ENCODE data around the gene DHX16.

DHX16 gene

DNA sequence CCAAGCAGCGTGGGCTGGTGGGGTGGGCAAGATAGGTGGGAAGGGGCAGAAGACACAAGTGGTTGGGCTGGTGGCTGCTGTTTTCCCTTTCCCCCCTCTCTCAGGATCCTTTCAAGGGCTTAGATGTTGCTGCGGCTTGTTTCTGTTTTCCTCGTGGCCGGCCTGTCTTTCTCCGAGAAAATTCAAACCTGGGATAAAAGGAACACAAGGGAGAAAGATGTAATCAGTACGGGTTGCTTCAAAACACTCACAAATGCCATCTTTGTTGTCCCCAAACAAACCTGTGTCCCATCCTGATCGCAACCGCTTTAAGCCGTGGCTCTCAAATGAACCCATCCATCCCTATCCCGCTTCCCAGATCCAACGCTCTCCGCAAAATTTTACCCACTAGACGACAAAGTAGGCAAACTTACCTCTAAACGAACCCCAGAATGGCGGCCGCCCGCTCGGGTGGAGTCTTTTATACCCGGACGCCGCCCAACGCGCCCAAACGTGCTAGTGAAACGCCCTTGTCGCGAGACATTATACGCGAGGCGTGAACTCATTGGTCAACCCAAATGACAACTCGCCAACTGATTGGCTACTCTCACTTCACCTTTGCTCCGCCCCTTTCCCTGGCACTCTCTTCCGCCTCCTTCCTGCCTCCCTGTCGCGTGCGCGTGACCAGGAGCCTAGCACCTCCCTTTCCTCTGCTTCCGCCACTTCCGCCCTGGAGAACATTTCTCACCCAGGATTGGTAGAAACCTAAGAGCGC is 55.8 kb downstream of the DHX16 start, which contains the start of gene PPP1R10:
Gene PPP1R10 (minus strand): TSS at position 433 of the 754 bp plus-strand sequence. CDS start 7,299 bp downstream, outside the sequence.
- Histone ChIP-seq H3K4me3 (ENCODE audit: low read depth, low read length) (peak within 1 kb of the TSS; percentile 85), H3K4me1 (ENCODE audit: control insufficient read depth in 1 of 2, insufficient read depth in 2 of 2, low read length in 2 of 2) (peaks cover 3 to 6% of the 10 kb centered on the region in 2 experiments), H4K8ac (ENCODE audit: low read depth, low read length) (peak within 1 kb of the TSS; percentile 94), H2BK5ac (ENCODE audit: low read depth, low read length, poor library complexity) (peak within 1 kb of the TSS; percentile 82), H3K79me1 (ENCODE audit: low read length) (peaks cover 16% of the 10 kb centered on the region), H2BK120ac (ENCODE audit: insufficient read depth, low read length, poor library complexity) (peak within 1 kb of the TSS; percentile 68), H3K9ac (ENCODE audit: low read length) (peak within 1 kb of the TSS; percentile 98), H3K23ac (ENCODE audit: low read length) (no peak within 1 kb of the TSS), H3K9me3 (ENCODE audit: insufficient read depth, low read depth, low read length) (no peaks in the 10 kb centered on the region), H3K79me2 (ENCODE audit: control insufficient read depth, insufficient read depth, low read length, poor library complexity) (peaks cover 15% of the 10 kb centered on the region), H3K14ac (ENCODE audit: low read length) (peak within 1 kb of the TSS; percentile 88), H2AFZ (ENCODE audit: insufficient read depth, low read length, poor library complexity) (peak within 1 kb of the TSS; percentile 46), H2AK5ac (ENCODE audit: low read length) (peak within 1 kb of the TSS; percentile 92), H2BK12ac (ENCODE audit: low read length) (no peak within 1 kb of the TSS), H3K27me3 (ENCODE audit: insufficient read depth, low read length) (no peaks in the 10 kb centered on the region), H3K27ac (ENCODE audit: low read depth, low read length) (peak within 1 kb of the TSS; percentile 90), H3K4me2 (ENCODE audit: low read length) (peak within 1 kb of the TSS; percentile 81), H3K18ac (ENCODE audit: low read length) (peak within 1 kb of the TSS; percentile 74), H3K4ac (ENCODE audit: low read depth, low read length) (peak within 1 kb of the TSS; percentile 97), H4K91ac (ENCODE audit: low read depth, low read length) (peak within 1 kb of the TSS; percentile 89), H3K36me3 (ENCODE audit: control insufficient read depth in 1 of 2, insufficient read depth in 2 of 2, low read length in 2 of 2) (peaks cover 9 to 15% of the 10 kb centered on the region in 2 experiments), H4K12ac (ENCODE audit: low read depth, low read length) (peak within 1 kb of the TSS; percentile 89)
- no CpG with 5 or more reads among the region's 40 CpGs for WGBS (ENCODE audit: extremely low coverage, insufficient coverage, insufficient read length)
- peak; percentile 100 for DNase-seq

DNA sequence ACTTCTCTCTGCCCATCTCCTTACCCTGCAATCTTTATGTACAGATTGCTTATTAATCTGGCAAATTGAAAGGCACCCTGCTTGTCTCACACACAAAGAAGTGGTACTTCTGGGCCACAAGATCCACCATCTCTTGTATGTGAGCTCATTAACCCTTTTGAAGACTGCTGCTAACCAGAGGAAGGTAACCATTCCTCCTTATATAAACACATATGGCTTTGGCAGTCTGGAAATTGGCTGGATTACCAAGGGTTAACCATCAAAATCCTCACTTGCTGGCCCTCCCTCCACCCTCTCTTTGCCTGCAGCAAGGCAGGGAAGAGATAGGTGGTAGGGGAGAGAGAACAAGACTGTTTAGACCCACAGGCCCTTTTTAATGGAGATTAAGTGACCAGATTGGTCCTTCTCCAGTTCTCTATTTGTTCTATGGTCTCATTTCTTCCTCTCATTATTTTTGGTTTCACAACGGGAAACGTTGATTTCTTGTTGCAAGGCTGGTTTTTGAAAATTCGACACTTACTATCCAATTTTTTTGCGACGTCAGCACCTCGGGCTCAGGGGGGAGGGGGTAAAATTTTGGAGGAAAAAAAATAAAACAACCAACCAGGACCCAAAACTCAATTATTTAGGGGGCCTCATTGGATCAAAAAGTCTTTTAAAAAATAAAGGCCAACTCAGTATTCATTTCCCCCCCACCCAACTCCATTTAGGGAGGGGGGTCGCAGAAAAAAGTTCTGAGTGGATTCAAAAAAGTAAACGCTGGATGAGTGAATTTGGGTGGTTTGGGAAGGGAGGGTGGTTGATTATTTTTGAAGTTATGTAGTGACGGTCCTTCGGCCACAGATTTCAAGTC is 56.6 kb downstream of the DHX16 start:
- Histone ChIP-seq H3K4me3 (ENCODE audit: low read depth, low read length) (peak overlapping the region; percentile 85), H3K36me3 (ENCODE audit: control insufficient read depth in 1 of 2, insufficient read depth in 2 of 2, low read length in 2 of 2) (peaks cover 9 to 18% of the 10 kb centered on the region in 2 experiments), H3K27me3 (ENCODE audit: insufficient read depth, low read length) (no peaks in the 10 kb centered on the region), H3K18ac (ENCODE audit: low read length) (peak overlapping the region; percentile 74), H3K14ac (ENCODE audit: low read length) (peak overlapping the region; percentile 88), H3K23ac (ENCODE audit: low read length) (no peak overlapping the region), H3K4ac (ENCODE audit: low read depth, low read length) (peak overlapping the region; percentile 97), H2BK5ac (ENCODE audit: low read depth, low read length, poor library complexity) (peak overlapping the region; percentile 82), H2BK120ac (ENCODE audit: insufficient read depth, low read length, poor library complexity) (peak overlapping the region; percentile 68), H3K4me1 (ENCODE audit: control insufficient read depth in 1 of 2, insufficient read depth in 2 of 2, low read length in 2 of 2) (peaks cover 3 to 6% of the 10 kb centered on the region in 2 experiments), H4K91ac (ENCODE audit: low read depth, low read length) (peak overlapping the region; percentile 89), H3K79me1 (ENCODE audit: low read length) (peaks cover 16% of the 10 kb centered on the region), H2BK12ac (ENCODE audit: low read length) (no peak overlapping the region), H2AK5ac (ENCODE audit: low read length) (peak overlapping the region; percentile 92), H3K79me2 (ENCODE audit: control insufficient read depth, insufficient read depth, low read length, poor library complexity) (peaks cover 15% of the 10 kb centered on the region), H3K9ac (ENCODE audit: low read length) (peak overlapping the region; percentile 98), H3K9me3 (ENCODE audit: insufficient read depth, low read depth, low read length) (no peaks in the 10 kb centered on the region), H4K8ac (ENCODE audit: low read depth, low read length) (peak overlapping the region; percentile 94), H4K12ac (ENCODE audit: low read depth, low read length) (peak overlapping the region; percentile 89), H3K27ac (ENCODE audit: low read depth, low read length) (peak overlapping the region; percentile 90), H2AFZ (ENCODE audit: insufficient read depth, low read length, poor library complexity) (no peak overlapping the region), H3K4me2 (ENCODE audit: low read length) (peak overlapping the region; percentile 59)
- DNase-seq, result peak; percentile 33 to 56
- 100% methylated on average over 1 of the region's 10 CpGs for WGBS (ENCODE audit: extremely low coverage, insufficient coverage, insufficient read length)

DNA sequence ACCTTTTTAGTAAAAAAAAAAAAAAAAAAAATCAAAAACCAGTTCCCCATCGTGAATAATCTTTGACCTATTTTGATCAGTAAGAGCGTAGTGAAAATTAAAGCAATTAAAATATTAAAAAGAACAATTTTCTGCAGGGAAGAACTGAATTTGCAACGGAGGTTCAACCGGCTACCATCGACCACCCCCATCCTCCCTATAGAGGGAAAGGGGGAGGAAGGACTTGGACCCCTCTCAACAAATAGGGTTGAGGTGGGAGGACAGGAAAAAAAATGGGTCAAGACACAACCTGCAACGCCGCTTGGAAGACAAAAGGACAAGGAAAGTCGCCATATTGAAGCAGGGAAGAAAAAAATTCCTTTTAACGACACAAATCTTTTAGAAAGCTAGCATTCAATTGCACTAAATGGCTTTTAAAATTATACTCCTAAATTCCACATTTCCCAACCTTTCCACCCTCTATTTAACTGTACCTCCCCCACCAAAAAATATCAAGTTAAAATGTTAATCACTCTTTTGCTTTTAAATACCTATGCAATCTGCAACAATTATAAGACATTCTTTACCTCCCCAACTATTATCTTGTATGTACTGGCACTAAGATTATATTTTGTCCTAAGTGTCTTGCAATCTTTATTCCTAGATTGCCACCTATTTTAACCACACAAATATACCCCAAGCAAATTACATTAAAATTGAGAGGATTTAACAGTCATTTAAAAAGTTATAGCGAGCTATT is 57.4 kb downstream of the DHX16 start:
- WGBS (ENCODE audit: extremely low coverage, insufficient coverage, insufficient read length), result no CpG with 5 or more reads among the region's 10 CpGs
- H4K8ac ChIP-seq (ENCODE audit: low read depth, low read length), result peak overlapping the region; percentile 66
- H3K36me3 ChIP-seq (ENCODE audit: control insufficient read depth in 1 of 2, insufficient read depth in 2 of 2, low read length in 2 of 2), result peaks cover 12 to 18% of the 10 kb centered on the region in 2 experiments
- H3K9ac ChIP-seq (ENCODE audit: low read length), result peak overlapping the region; percentile 98
- H3K23ac ChIP-seq (ENCODE audit: low read length), result no peak overlapping the region
- H3K79me2 ChIP-seq (ENCODE audit: control insufficient read depth, insufficient read depth, low read length, poor library complexity), result peaks cover 15% of the 10 kb centered on the region
- peak overlapping the region; percentile 90 for H3K27ac ChIP-seq (ENCODE audit: low read depth, low read length)
- no peak overlapping the region for H2AK5ac ChIP-seq (ENCODE audit: low read length)
- no peaks in the 10 kb centered on the region for H3K9me3 ChIP-seq (ENCODE audit: insufficient read depth, low read depth, low read length)
- peak overlapping the region; percentile 33 for H3K4ac ChIP-seq (ENCODE audit: low read depth, low read length)
- H3K14ac ChIP-seq (ENCODE audit: low read length), result peak overlapping the region; percentile 59
- peak overlapping the region; percentile 72 for H4K91ac ChIP-seq (ENCODE audit: low read depth, low read length)
- peak overlapping the region; percentile 58 for H4K12ac ChIP-seq (ENCODE audit: low read depth, low read length)
- H2BK12ac ChIP-seq (ENCODE audit: low read length), result no peak overlapping the region
- H3K4me2 ChIP-seq (ENCODE audit: low read length), result peak overlapping the region; percentile 69
- peak overlapping the region; percentile 45 for H3K4me3 ChIP-seq (ENCODE audit: low read depth, low read length)
- no peaks in the 10 kb centered on the region for H3K27me3 ChIP-seq (ENCODE audit: insufficient read depth, low read length)
- DNase-seq, result peak in 1 of 2 donors; percentile 67
- H2AFZ ChIP-seq (ENCODE audit: insufficient read depth, low read length, poor library complexity), result no peak overlapping the region
- H3K79me1 ChIP-seq (ENCODE audit: low read length), result peaks cover 16% of the 10 kb centered on the region
- H3K4me1 ChIP-seq (ENCODE audit: control insufficient read depth in 1 of 2, insufficient read depth in 2 of 2, low read length in 2 of 2), result peaks cover 3 to 6% of the 10 kb centered on the region in 2 experiments
- peak overlapping the region; percentile 72 for H3K18ac ChIP-seq (ENCODE audit: low read length)
- peak overlapping the region; percentile 70 for H2BK5ac ChIP-seq (ENCODE audit: low read depth, low read length, poor library complexity)
- H2BK120ac ChIP-seq (ENCODE audit: insufficient read depth, low read length, poor library complexity), result peak overlapping the region; percentile 52

DNA sequence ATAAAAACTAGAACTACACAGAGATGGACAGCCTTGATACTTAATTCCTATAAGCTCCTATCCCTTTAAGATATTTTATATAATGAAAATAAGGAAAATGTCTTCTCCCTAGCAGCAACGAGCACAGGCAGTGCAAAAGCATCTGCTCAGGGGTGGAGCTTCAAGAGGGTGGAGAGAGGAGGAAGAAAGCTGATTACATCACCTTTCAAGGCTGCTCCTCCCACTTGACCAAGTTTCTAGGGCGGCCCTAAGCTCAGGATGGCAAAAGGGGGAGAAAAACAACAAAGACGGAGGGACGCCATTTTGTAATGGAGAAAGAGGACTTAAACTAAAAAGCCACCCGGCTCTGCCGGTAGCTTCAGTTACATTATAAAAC is 58.0 kb downstream of the DHX16 start:
- no peak overlapping the region for H4K12ac ChIP-seq (ENCODE audit: low read depth, low read length)
- H2BK5ac ChIP-seq (ENCODE audit: low read depth, low read length, poor library complexity), result no peak overlapping the region
- H3K9ac ChIP-seq (ENCODE audit: low read length), result no peak overlapping the region
- no peak overlapping the region for H4K91ac ChIP-seq (ENCODE audit: low read depth, low read length)
- H3K79me2 ChIP-seq (ENCODE audit: control insufficient read depth, insufficient read depth, low read length, poor library complexity), result peaks cover 15% of the 10 kb centered on the region
- H2BK12ac ChIP-seq (ENCODE audit: low read length), result no peak overlapping the region
- no peak overlapping the region for H2AFZ ChIP-seq (ENCODE audit: insufficient read depth, low read length, poor library complexity)
- peaks cover 10 to 21% of the 10 kb centered on the region in 2 experiments for H3K36me3 ChIP-seq (ENCODE audit: control insufficient read depth in 1 of 2, insufficient read depth in 2 of 2, low read length in 2 of 2)
- no peak overlapping the region for H2AK5ac ChIP-seq (ENCODE audit: low read length)
- no peak overlapping the region for H2BK120ac ChIP-seq (ENCODE audit: insufficient read depth, low read length, poor library complexity)
- H3K79me1 ChIP-seq (ENCODE audit: low read length), result peaks cover 16% of the 10 kb centered on the region
- H3K14ac ChIP-seq (ENCODE audit: low read length), result no peak overlapping the region
- H3K9me3 ChIP-seq (ENCODE audit: insufficient read depth, low read depth, low read length), result no peaks in the 10 kb centered on the region
- peak overlapping the region; percentile 46 for H3K4me2 ChIP-seq (ENCODE audit: low read length)
- H3K4me3 ChIP-seq (ENCODE audit: low read depth, low read length), result no peak overlapping the region
- no peak overlapping the region for H4K8ac ChIP-seq (ENCODE audit: low read depth, low read length)
- H3K23ac ChIP-seq (ENCODE audit: low read length), result no peak overlapping the region
- peaks cover 3 to 6% of the 10 kb centered on the region in 2 experiments for H3K4me1 ChIP-seq (ENCODE audit: control insufficient read depth in 1 of 2, insufficient read depth in 2 of 2, low read length in 2 of 2)
- no CpG with 5 or more reads among the region's 6 CpGs for WGBS (ENCODE audit: extremely low coverage, insufficient coverage, insufficient read length)
- peak overlapping the region; percentile 38 for H3K27ac ChIP-seq (ENCODE audit: low read depth, low read length)
- DNase-seq, result peak; percentile 91 to 96
- no peak overlapping the region for H3K18ac ChIP-seq (ENCODE audit: low read length)
- H3K27me3 ChIP-seq (ENCODE audit: insufficient read depth, low read length), result no peaks in the 10 kb centered on the region
- no peak overlapping the region for H3K4ac ChIP-seq (ENCODE audit: low read depth, low read length)

Data from trophoblast cell (in vitro differentiated cells and primary cell).